ENCODE data around the gene IL36B.

GRCh38 chr2:113061896-113062770 lies 9.5 kb upstream of the IL36B start:
- TF ChIP-seq CTCF (IDR thresholded peaks at IDR 0.05) = no peak
- TF ChIP-seq EZH2 (IDR thresholded peaks at IDR 0.05; ENCODE audit: borderline replicate concordance, insufficient read depth, low read depth, low read length, poor library complexity, severe bottlenecking) = no peak
